ENCODE data around the gene ZFP42.
"Not testable (repeated sequence)": the region's sequence is repeated elsewhere in the genome, so short reads cannot be mapped to it uniquely, and the experiment has no call there.

Gene ZFP42

GRCh38 chr4:188023682-188024081, 28.1 kb downstream of the ZFP42 start:
- no peak for DNase-seq

GRCh38 chr4:188025476-188025875, 29.9 kb downstream of the ZFP42 start:
- no peak for DNase-seq

GRCh38 chr4:188029114-188029513, 33.5 kb downstream of the ZFP42 start:
- no peak for DNase-seq

- no peak for DNase-seq
These were observed 34.8 kb downstream of the ZFP42 start for GRCh38 chr4:188030401-188030800.

- no peak for DNase-seq
These were observed 36.2 kb downstream of the ZFP42 start for GRCh38 chr4:188031751-188032150.

- no peak for DNase-seq
These were observed 36.6 kb downstream of the ZFP42 start for GRCh38 chr4:188032170-188032569.

- DNase-seq = no peak
These were observed 37.0 kb downstream of the ZFP42 start for GRCh38 chr4:188032583-188032982.

GRCh38 chr4:188037003-188037713, 41.6 kb downstream of the ZFP42 start:
- no peak for DNase-seq

GRCh38 chr4:188041721-188042120, 46.1 kb downstream of the ZFP42 start:
- DNase-seq = no peak

GRCh38 chr4:188042191-188042590, 46.6 kb downstream of the ZFP42 start:
- no peak for DNase-seq

- DNase-seq = no peak
These were observed 47.6 kb downstream of the ZFP42 start for GRCh38 chr4:188043154-188043553.

- DNase-seq = not testable (repeated sequence)
These were observed 49.9 kb downstream of the ZFP42 start for GRCh38 chr4:188045461-188045860.

- DNase-seq = no peak
These were observed 51.1 kb downstream of the ZFP42 start for GRCh38 chr4:188046657-188047056.

- DNase-seq = no peak
These were observed 57.7 kb downstream of the ZFP42 start for GRCh38 chr4:188053302-188053701.

Measured in CD4-positive, alpha-beta T cell treated with Interleukin-21 for 1 hour (primary cell).